HEK293 (cell line): ENCODE measurements around the gene EDA2R.

Experiments used
- SCRT1 ChIP-seq: fragments of 450-650 bp; formaldehyde crosslinking; IDR thresholded peaks from 2 replicates; pipeline ENCODE4 v1.5.1; 2016; ENCODE audit warnings: missing biosample characterization, missing genetic modification characterization, borderline replicate concordance
- ZNF274 ChIP-seq, 2 experiments: fragments of 200-500 bp in 1 of 2; fragments of 450-650 bp in 1 of 2; sonication (Bioruptor generic) in 1 of 2; formaldehyde crosslinking in 1 of 2; IDR thresholded peaks; 2 replicates each; pipeline versions ENCODE4 v1.5.1 to v1.6.1; 2014 to 2016; ENCODE audit warnings: borderline replicate concordance in 1 of 2, inconsistent platforms in 1 of 2, low read length in 1 of 2, missing biosample characterization in 1 of 2, missing genetic modification characterization in 1 of 2
- ZNF341 ChIP-seq: fragments of 450-650 bp; formaldehyde crosslinking; IDR thresholded peaks from 2 replicates; pipeline ENCODE4; 2016; ENCODE audit warnings: low read depth, missing biosample characterization, missing genetic modification characterization
- ZNF37A ChIP-seq: fragments of 450-650 bp; IDR thresholded peaks from 2 replicates; pipeline ENCODE4 v1.5.1; 2018; ENCODE audit warnings: missing biosample characterization, missing genetic modification characterization
- ZNF747 ChIP-seq: fragments of 450-650 bp; formaldehyde crosslinking; IDR thresholded peaks from 2 replicates; pipeline ENCODE4 v1.5.1; 2016; ENCODE audit warnings: missing biosample characterization, missing genetic modification characterization
- TF ChIP-seq, protein P1 (sequence below): fragments of 450-650 bp; formaldehyde crosslinking; IDR thresholded peaks from 2 replicates; pipeline ENCODE4 v1.5.1; 2016; ENCODE audit warnings: missing biosample characterization, missing genetic modification characterization
- TF ChIP-seq, protein P2 (sequence below): fragments of 450-650 bp; formaldehyde crosslinking; IDR thresholded peaks from 2 replicates; pipeline ENCODE4 v1.5.1; 2016; ENCODE audit warnings: missing biosample characterization, missing genetic modification characterization
- TF ChIP-seq, protein P3 (sequence below): fragments of 450-650 bp; formaldehyde crosslinking; IDR thresholded peaks from 2 replicates; pipeline ENCODE4 v1.5.1; 2016; ENCODE audit warnings: missing biosample characterization, missing genetic modification characterization, borderline replicate concordance
- TF ChIP-seq, protein P4 (sequence below): fragments of 450-650 bp; formaldehyde crosslinking; IDR thresholded peaks from 2 replicates; pipeline ENCODE4 v1.5.1; 2016; ENCODE audit warnings: missing biosample characterization, missing genetic modification characterization

DNA sequence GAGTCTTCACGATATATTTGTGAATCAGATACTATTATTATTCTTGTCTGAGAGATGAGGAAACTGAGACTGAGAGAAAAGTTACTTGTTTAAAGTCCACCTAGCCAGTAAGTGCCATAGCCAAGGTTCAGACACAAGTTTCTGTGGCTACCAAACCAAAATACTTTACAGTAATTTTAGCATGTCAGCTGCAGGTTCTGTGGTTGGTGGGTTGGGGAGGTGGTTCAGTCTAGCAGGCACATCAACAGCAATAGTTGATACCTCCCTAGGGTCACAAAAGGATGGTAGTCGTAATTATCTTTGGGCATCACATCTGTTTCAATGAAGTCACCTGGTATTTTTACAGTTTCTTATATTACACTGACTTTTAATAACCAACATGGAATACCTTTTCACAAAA, 35.6 kb upstream of the EDA2R start:
- no peak for TF ChIP-seq SCRT1 (tag by site-specific recombination)
- TF ChIP-seq, protein P1, sequence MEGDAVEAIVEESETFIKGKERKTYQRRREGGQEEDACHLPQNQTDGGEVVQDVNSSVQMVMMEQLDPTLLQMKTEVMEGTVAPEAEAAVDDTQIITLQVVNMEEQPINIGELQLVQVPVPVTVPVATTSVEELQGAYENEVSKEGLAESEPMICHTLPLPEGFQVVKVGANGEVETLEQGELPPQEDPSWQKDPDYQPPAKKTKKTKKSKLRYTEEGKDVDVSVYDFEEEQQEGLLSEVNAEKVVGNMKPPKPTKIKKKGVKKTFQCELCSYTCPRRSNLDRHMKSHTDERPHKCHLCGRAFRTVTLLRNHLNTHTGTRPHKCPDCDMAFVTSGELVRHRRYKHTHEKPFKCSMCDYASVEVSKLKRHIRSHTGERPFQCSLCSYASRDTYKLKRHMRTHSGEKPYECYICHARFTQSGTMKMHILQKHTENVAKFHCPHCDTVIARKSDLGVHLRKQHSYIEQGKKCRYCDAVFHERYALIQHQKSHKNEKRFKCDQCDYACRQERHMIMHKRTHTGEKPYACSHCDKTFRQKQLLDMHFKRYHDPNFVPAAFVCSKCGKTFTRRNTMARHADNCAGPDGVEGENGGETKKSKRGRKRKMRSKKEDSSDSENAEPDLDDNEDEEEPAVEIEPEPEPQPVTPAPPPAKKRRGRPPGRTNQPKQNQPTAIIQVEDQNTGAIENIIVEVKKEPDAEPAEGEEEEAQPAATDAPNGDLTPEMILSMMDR (tag by site-specific recombination) = no peak
- TF ChIP-seq, protein P2, sequence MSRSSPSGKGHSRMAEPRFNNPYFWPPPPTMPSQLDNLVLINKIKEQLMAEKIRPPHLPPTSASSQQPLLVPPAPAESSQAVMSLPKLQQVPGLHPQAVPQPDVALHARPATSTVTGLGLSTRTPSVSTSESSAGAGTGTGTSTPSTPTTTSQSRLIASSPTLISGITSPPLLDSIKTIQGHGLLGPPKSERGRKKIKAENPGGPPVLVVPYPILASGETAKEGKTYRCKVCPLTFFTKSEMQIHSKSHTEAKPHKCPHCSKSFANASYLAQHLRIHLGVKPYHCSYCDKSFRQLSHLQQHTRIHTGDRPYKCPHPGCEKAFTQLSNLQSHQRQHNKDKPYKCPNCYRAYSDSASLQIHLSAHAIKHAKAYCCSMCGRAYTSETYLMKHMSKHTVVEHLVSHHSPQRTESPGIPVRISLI = no peak
- no peak for TF ChIP-seq ZNF37A (tag by site-specific recombination)
- no peak for TF ChIP-seq ZNF341 (tag by site-specific recombination)
- TF ChIP-seq, protein P3, sequence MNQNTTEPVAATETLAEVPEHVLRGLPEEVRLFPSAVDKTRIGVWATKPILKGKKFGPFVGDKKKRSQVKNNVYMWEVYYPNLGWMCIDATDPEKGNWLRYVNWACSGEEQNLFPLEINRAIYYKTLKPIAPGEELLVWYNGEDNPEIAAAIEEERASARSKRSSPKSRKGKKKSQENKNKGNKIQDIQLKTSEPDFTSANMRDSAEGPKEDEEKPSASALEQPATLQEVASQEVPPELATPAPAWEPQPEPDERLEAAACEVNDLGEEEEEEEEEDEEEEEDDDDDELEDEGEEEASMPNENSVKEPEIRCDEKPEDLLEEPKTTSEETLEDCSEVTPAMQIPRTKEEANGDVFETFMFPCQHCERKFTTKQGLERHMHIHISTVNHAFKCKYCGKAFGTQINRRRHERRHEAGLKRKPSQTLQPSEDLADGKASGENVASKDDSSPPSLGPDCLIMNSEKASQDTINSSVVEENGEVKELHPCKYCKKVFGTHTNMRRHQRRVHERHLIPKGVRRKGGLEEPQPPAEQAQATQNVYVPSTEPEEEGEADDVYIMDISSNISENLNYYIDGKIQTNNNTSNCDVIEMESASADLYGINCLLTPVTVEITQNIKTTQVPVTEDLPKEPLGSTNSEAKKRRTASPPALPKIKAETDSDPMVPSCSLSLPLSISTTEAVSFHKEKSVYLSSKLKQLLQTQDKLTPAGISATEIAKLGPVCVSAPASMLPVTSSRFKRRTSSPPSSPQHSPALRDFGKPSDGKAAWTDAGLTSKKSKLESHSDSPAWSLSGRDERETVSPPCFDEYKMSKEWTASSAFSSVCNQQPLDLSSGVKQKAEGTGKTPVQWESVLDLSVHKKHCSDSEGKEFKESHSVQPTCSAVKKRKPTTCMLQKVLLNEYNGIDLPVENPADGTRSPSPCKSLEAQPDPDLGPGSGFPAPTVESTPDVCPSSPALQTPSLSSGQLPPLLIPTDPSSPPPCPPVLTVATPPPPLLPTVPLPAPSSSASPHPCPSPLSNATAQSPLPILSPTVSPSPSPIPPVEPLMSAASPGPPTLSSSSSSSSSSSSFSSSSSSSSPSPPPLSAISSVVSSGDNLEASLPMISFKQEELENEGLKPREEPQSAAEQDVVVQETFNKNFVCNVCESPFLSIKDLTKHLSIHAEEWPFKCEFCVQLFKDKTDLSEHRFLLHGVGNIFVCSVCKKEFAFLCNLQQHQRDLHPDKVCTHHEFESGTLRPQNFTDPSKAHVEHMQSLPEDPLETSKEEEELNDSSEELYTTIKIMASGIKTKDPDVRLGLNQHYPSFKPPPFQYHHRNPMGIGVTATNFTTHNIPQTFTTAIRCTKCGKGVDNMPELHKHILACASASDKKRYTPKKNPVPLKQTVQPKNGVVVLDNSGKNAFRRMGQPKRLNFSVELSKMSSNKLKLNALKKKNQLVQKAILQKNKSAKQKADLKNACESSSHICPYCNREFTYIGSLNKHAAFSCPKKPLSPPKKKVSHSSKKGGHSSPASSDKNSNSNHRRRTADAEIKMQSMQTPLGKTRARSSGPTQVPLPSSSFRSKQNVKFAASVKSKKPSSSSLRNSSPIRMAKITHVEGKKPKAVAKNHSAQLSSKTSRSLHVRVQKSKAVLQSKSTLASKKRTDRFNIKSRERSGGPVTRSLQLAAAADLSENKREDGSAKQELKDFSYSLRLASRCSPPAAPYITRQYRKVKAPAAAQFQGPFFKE (tag by site-specific recombination) = no peak
- no peak for TF ChIP-seq ZNF747 (tag by site-specific recombination)
- TF ChIP-seq ZNF274 (IDR thresholded peaks at IDR 0.05; ENCODE audit: low read length) = no peak
- TF ChIP-seq ZNF274 (tag by site-specific recombination; IDR thresholded peaks at IDR 0.05; ENCODE audit: borderline replicate concordance) = no peak
- TF ChIP-seq, protein P4, sequence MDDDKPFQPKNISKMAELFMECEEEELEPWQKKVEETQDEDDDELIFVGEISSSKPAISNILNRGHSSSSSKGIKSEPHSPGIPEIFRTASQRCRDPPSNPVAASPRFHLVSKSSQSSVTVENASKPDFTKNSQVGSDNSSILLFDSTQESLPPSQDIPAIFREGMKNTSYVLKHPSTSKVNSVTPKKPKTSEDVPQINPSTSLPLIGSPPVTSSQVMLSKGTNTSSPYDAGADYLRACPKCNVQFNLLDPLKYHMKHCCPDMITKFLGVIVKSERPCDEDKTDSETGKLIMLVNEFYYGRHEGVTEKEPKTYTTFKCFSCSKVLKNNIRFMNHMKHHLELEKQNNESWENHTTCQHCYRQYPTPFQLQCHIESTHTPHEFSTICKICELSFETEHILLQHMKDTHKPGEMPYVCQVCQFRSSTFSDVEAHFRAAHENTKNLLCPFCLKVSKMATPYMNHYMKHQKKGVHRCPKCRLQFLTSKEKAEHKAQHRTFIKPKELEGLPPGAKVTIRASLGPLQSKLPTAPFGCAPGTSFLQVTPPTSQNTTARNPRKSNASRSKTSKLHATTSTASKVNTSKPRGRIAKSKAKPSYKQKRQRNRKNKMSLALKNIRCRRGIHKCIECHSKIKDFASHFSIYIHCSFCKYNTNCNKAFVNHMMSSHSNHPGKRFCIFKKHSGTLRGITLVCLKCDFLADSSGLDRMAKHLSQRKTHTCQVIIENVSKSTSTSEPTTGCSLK (tag by site-specific recombination) = no peak
